ENCODE data around the gene MYF5.

Gene MYF5

DNA sequence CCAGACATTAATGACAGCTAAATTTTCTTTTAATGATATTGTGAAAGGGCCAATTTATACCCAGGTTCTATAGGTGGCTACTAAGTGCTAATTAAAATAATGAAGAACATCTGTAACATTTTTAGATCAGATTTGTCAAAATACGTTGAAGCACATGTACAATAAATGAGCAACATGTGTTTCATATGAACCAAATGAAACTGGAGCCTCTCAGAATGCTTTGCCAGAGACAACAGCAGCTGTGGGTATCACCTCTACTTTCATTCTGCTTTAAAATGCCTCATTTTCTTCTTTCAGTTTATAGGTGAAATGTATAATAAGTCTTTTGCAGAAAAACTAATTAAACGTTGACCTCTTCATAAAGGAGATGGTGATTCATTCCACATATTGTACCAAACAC, 35.4 kb upstream of the MYF5 start:
- no peak for DNase-seq (ENCODE audit: low read depth)
- H3K4me3 ChIP-seq (ENCODE audit: low read length), result no peak overlapping the region
- TF ChIP-seq CTCF (conservative IDR thresholded peaks at IDR 0.05; ENCODE audit: low read length), result no peak

DNA sequence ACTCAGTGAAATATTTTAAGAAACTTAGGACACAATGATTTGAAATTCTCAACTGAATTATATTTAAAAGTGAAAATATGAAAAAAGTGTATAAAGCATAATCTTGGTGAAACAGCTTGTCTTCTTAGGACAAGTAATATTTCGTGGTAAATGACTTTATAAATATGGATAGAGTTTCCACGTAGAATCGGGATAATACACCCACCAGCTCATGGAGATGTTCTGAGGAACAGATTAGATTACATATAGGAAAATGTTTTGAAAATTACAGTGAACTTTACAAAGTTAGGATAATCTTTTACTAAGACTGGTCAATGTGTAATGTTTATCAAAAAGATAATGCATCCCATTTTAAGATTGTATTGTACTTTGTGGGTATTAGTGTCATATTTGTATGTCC, 34.9 kb upstream of the MYF5 start:
- no peak for DNase-seq (ENCODE audit: low read depth)
- TF ChIP-seq CTCF (conservative IDR thresholded peaks at IDR 0.05; ENCODE audit: low read length), result no peak
- H3K4me3 ChIP-seq (ENCODE audit: low read length), result no peak overlapping the region

DNA sequence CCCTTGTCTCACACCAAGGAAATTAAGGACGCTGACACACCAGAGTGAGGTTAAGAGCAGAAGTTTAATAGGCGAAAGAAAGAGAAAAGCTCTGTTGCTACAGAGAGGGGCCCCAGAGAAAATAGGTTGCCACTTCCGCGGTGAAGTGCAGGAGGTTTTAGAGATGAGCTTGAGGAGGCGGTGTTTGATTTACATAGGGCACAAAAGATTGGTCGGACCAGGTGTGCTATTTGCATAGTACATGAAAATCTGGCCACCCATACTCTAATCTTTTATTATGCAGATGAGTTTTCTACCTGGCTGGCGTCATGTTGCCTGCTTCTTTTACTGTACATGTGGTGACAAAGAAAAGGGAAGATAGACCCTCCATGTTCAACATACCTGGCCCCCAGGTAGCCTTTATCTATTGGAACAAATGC, 32.6 kb upstream of the MYF5 start:
- H3K4me3 ChIP-seq (ENCODE audit: low read length), result no peak overlapping the region

DNA sequence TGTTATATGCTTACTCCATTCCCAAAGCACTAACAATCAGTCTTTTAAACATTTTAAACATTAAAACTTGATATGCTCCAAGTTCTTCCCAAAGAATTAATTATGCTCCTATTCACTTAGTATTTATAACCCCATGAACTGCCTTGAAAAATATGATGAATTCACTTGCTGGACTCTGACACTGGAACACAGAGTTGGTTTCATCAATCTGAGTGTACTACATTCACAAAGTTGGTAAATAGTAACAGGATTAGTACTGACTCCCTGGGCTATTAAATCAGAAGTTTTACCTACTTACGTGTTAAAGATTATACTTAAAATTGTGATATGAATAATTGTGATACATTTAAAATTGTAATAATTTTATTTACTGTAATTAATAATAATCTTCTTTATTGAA, 26.6 kb upstream of the MYF5 start:
- DNase-seq (ENCODE audit: low read depth), result no peak
- no peak for TF ChIP-seq CTCF (conservative IDR thresholded peaks at IDR 0.05; ENCODE audit: low read length)
- H3K4me3 ChIP-seq (ENCODE audit: low read length), result no peak overlapping the region

More for the DNA sequence above, 32.6 kb upstream of the MYF5 start:
- no peak for TF ChIP-seq CTCF (conservative IDR thresholded peaks at IDR 0.05; ENCODE audit: low read length)
- DNase-seq (ENCODE audit: low read depth), result no peak

DNA sequence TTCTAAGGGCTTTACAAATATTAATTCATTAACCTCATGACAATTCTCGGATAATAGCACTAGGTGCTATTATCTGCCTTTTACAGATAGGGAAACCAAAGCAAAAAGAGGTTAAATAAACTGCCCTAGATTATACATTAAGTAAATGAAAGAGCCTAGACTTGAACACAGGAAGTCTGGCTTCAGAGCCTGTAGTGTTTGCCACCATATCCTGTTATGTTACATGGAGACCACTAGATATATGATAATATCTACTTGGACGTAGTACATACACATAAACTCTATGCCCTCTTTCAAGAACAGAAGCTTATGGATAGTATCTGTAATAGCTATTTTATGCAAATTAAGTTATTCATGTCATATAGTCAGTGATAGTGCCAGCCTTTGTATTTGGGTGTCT, 26.2 kb upstream of the MYF5 start:
- no peak for DNase-seq (ENCODE audit: low read depth)
- no peak overlapping the region for H3K4me3 ChIP-seq (ENCODE audit: low read length)
- no peak for TF ChIP-seq CTCF (conservative IDR thresholded peaks at IDR 0.05; ENCODE audit: low read length)

- no peak overlapping the region for H3K4me3 ChIP-seq (ENCODE audit: low read length)
- no peak for TF ChIP-seq CTCF (conservative IDR thresholded peaks at IDR 0.05; ENCODE audit: low read length)
- DNase-seq (ENCODE audit: low read depth), result no peak
These were observed 24.6 kb upstream of the MYF5 start for GRCh38 chr12:80692114-80692513.

GRCh38 chr12:80697270-80697887, 19.3 kb upstream of the MYF5 start:
- no peak for DNase-seq (ENCODE audit: low read depth)
- no peak overlapping the region for H3K4me3 ChIP-seq (ENCODE audit: low read length)
- TF ChIP-seq CTCF (conservative IDR thresholded peaks at IDR 0.05; ENCODE audit: low read length), result no peak

All from AG10803 (cell line).